ENCODE results near the gene MRTFA. TPM values are rescaled to one million over a fixed set of nuclear protein-coding genes. Genes with fewer than 3 reads are reported as not detected.

MRTFA gene
- total and polyA plus RNA-seq, 2 of the 13 experiments (the other 11 are each of a cell fraction or from before 2014, with no cell fraction given): 2.4 to 8.2 TPM

DNA sequence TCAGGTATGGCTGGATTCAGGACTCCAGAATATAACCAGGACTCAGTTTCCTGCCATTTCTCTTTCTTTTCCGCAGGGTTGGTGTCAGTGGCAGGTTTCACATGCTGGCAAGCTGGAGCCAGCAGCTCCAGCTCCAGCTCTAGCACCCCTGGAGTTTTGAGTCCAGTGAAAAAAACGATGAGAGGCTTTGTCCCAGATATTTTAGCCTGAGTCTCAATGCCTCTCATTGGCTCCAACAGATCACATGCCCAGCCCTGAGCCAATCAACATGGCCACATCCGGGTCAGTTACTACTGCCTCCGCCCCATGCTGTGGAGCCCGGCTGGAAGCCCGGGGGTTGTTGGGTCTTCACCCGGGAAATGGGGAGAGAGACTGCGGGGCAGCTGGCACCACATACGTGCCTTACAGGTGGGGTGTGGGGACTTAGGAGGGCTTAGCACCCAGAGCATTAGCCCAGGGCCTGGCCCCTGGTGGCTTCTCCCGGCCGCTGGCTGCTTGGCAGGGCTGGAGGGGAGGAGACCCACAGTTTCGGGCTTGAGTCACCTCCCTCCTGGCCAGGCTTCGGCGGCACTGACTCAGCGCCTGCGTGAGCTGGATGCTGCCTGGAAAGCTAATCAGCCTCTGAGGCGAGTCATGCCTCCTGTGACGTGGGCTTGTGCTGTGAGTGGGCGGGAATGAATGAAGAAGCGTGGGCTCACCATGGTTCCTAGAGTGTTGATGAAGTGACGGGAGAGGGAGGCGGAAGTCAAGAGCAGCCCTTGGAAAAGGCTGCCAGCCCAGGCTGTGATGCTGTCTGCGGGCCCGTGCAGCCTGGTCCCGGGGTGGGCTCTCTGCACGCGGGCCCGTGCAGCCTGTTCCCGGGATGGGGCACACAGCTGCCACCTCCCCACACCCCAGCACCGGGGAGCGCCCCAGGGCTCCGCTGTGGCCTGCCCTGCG, 15.3 kb upstream of the MRTFA start (continued):
- 0 out of 2 replicates have a peak, but pooled peaks have one; percentile 48 for TF ChIP-seq MEIS2 (CRISPR knock-in tag; IDR thresholded peaks at IDR 0.05)
- TF ChIP-seq, protein P1, sequence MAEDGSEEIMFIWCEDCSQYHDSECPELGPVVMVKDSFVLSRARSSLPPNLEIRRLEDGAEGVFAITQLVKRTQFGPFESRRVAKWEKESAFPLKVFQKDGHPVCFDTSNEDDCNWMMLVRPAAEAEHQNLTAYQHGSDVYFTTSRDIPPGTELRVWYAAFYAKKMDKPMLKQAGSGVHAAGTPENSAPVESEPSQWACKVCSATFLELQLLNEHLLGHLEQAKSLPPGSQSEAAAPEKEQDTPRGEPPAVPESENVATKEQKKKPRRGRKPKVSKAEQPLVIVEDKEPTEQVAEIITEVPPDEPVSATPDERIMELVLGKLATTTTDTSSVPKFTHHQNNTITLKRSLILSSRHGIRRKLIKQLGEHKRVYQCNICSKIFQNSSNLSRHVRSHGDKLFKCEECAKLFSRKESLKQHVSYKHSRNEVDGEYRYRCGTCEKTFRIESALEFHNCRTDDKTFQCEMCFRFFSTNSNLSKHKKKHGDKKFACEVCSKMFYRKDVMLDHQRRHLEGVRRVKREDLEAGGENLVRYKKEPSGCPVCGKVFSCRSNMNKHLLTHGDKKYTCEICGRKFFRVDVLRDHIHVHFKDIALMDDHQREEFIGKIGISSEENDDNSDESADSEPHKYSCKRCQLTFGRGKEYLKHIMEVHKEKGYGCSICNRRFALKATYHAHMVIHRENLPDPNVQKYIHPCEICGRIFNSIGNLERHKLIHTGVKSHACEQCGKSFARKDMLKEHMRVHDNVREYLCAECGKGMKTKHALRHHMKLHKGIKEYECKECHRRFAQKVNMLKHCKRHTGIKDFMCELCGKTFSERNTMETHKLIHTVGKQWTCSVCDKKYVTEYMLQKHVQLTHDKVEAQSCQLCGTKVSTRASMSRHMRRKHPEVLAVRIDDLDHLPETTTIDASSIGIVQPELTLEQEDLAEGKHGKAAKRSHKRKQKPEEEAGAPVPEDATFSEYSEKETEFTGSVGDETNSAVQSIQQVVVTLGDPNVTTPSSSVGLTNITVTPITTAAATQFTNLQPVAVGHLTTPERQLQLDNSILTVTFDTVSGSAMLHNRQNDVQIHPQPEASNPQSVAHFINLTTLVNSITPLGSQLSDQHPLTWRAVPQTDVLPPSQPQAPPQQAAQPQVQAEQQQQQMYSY (CRISPR knock-in tag; IDR thresholded peaks at IDR 0.05): no peak

- ChIA-PET POLR2A (interaction anchor here (0.6 to 3.1 kb wide), 13 partner anchors 10 to 731 kb away, joined by 3 to 28 read pairs (median 5); partner anchors contain the start of genes ADSL, MRTFA and TEF), CTCF (ENCODE audit: low intra/inter-chr PET ratio, low total read pairs) (no interaction called here)
- Histone ChIP-seq H3K79me2 (ENCODE audit: insufficient read depth, low read length) (no peaks in the 10 kb centered on the region), H3K4me1 (ENCODE audit: insufficient read depth, low read length) (peaks cover 46% of the 10 kb centered on the region), H4K20me1 (ENCODE audit: insufficient read depth, low read length) (no peaks in the 10 kb centered on the region), H3K9me3 (ENCODE audit: low read length) (no peaks in the 10 kb centered on the region), H3K27me3 (ENCODE audit: control insufficient read depth in 1 of 2, insufficient read depth in 2 of 2, low read length in 2 of 2) (no peaks in the 10 kb centered on the region; a peak in 1 of 5 replicates), H3K4me3 (replicated peaks in 1 of 3; ENCODE audit: insufficient read depth in 1 of 3, low read depth in 2 of 3, low read length in 3 of 3) (peak overlapping the region; percentile 4 to 90 (median 68); a peak in 3 of 6 replicates), H3K36me3 (replicated peaks in 1 of 2; ENCODE audit: control insufficient read depth in 1 of 2, insufficient read depth in 2 of 2, low read length in 2 of 2) (no peaks in the 10 kb centered on the region), H2AFZ (ENCODE audit: low read length) (peak overlapping the region; percentile 68), H3K4me2 (ENCODE audit: low read depth, low read length) (peak overlapping the region; percentile 89), H3K9ac (ENCODE audit: insufficient read depth, low read depth, low read length) (peak overlapping the region; percentile 94), H3K27ac (ENCODE audit: extremely low read length, insufficient read depth, low read length) (peak overlapping the region; percentile 87)
- TSS peak; percentile 95 for BruUV-seq (replicated peaks)
- peak in 1 of 2 experiments; percentile 38; a peak in 2 of 4 replicates for TF ChIP-seq MAFK (conservative IDR thresholded peaks at IDR 0.05 in 1 of 2, IDR thresholded peaks at IDR 0.05 in 1 of 2; ENCODE audit: low read length in 2 of 2)
- TF ChIP-seq ZNF883 (CRISPR knock-in tag; IDR thresholded peaks at IDR 0.05; ENCODE audit: not compliant biosample characterization): no peak
- 74% methylated on average over 2 of the region's 2 CpGs for WGBS (ENCODE audit: low lambda C conversion rate)
- FAIRE-seq (no peak), DNase-seq (ENCODE audit: low spot score) (no peak), ATAC-seq (no peak)
- in situ Hi-C loops (cut with HindIII; ENCODE audit: extremely low pct_ligation_motif_present, low pct_unique_long_range_greater_than_20kb): loop anchor here (5.0 kb wide), 1 partner anchor 214 kb away; no protein-coding TSS in a partner anchor
- intact Hi-C loops (cut with micrococcal nuclease; ENCODE audit: unreplicated experiment): no loop called here
Measured at GRCh38 chr22:40651057-40651456, 14.5 kb upstream of the MRTFA start.

Measured in HepG2 (cell line).